Glutamatergic neuron (in vitro differentiated cells): ENCODE measurements around the gene MISP3. TPM values are rescaled to one million over a fixed set of nuclear protein-coding genes. Genes with fewer than 3 reads are reported as not detected.
"Not testable (repeated sequence)": the region's sequence is repeated elsewhere in the genome, so short reads cannot be mapped to it uniquely, and the experiment has no call there.

Experiments used
- DNase-seq: peaks from one replicate; pipeline ENCODE4 v3.0.0; 2022
- H3K27ac Mint-ChIP-seq: one replicate; pipeline ENCODE4 v1.8.0; 2020; ENCODE audit warnings: mild to moderate bottlenecking, mixed read lengths, inconsistent platforms; ENCODE audit not compliant: unreplicated experiment
- H3K27me3 Mint-ChIP-seq: one replicate; pipeline ENCODE4 v1.8.0; 2020; ENCODE audit warnings: mild to moderate bottlenecking, moderate library complexity, mixed read lengths, inconsistent platforms; ENCODE audit not compliant: unreplicated experiment
- H3K36me3 Mint-ChIP-seq: one replicate; pipeline ENCODE4 v1.8.0; 2020; ENCODE audit warnings: mild to moderate bottlenecking, mixed read lengths, inconsistent platforms; ENCODE audit not compliant: unreplicated experiment
- H3K4me1 Mint-ChIP-seq: one replicate; pipeline ENCODE4 v1.8.0; 2020; ENCODE audit warnings: mild to moderate bottlenecking, low read depth, mixed read lengths, inconsistent platforms; ENCODE audit not compliant: unreplicated experiment
- H3K4me3 Mint-ChIP-seq: one replicate; pipeline ENCODE4 v1.8.0; 2020; ENCODE audit warnings: mild to moderate bottlenecking, mixed read lengths, inconsistent platforms; ENCODE audit not compliant: unreplicated experiment
- H3K9me3 Mint-ChIP-seq: one replicate; pipeline ENCODE4 v1.8.0; 2020; ENCODE audit warnings: mild to moderate bottlenecking, moderate library complexity, mixed read lengths, inconsistent platforms; ENCODE audit not compliant: unreplicated experiment
- CTCF ChIP-seq: fragments of 200-600 bp; sonication (generic); IDR thresholded peaks from one replicate; pipeline ENCODE4 v1.5.0; 2021; ENCODE audit not compliant: partially characterized antibody, unreplicated experiment
- long read RNA-seq: library from polyadenylated mRNA; unstranded; transcript quantifications from one replicate; pipeline ENCODE4 v2.0.0, GENCODE V29; 2020; ENCODE audit not compliant: unreplicated experiment
- total RNA-seq: library from RNA; stranded (reverse); fragmentation: NEBNext Ultra II Directional; extraction: Animal tissue kit (Norgen Biotek cat#: 25700); gene quantifications from one replicate; pipeline ENCODE4 v1.2.1, GENCODE V29; 2021; ENCODE audit not compliant: unreplicated experiment

MISP3 gene
- total RNA-seq, result 2.2 TPM
- long read RNA-seq, result 0 reads

DNA sequence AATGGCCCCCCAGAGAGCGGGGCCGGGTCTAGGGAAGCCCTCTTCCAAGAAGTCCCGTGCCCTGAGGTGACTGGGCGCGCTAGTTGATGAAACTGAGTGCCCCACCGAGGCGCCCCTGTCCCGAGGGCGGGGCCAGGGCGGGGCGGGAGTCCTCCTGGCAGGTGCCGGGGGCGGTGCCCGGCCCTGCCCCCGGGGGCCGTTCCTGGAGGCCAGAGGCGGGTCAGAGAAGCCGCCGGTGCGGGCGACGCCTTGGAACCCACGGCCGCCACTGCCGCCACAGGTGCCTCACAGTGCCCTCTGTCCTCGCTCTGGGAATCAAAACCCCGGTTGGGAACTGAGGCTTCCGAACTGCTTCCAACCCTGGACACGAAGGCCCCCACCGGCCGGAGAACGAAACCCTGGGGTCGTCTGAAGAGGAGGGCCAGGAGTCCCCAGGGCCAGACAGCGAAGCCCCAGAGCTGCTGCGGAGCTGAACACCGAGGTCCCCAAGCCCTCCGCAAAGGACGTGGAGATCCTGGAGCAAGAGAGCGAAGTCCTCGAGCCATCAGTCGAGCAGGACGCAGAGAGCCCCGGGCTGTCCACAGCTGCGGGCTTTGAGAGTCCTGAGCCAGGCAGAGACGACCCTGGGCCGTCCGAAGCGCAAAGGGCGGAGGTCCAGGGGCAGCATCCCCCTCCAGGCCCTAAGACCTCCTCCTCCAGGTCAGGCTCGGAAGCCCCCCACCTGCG lies at the start of gene MISP3:
MISP3 (plus strand) TSS at position 252 of the 726 bp plus-strand sequence. CDS start 524 bp downstream, outside the sequence.
- TF ChIP-seq CTCF, result no peak
- peak; percentile 62 for DNase-seq

GRCh38 chr19:14023404-14024235 lies 49.0 kb upstream of the MISP3 start:
- H3K27ac Mint-ChIP-seq, result no peak overlapping the region
- no peaks in the 10 kb centered on the region for H3K4me1 Mint-ChIP-seq
- no peaks in the 10 kb centered on the region for H3K36me3 Mint-ChIP-seq
- H3K9me3 Mint-ChIP-seq, result peaks cover 1% of the 10 kb centered on the region
- peak; percentile 53 for TF ChIP-seq CTCF
- H3K4me3 Mint-ChIP-seq, result no peak overlapping the region
- H3K27me3 Mint-ChIP-seq, result no peaks in the 10 kb centered on the region
- peak; percentile 58 for DNase-seq

More for the DNA sequence above, at the start of gene MISP3:
- Mint-ChIP-seq H3K36me3 (no peaks in the 10 kb centered on the region), H3K9me3 (peaks cover 3% of the 10 kb centered on the region), H3K4me3 (peak within 1 kb of the TSS; percentile 97), H3K27ac (peak within 1 kb of the TSS; percentile 28), H3K4me1 (no peaks in the 10 kb centered on the region), H3K27me3 (peaks cover 12% of the 10 kb centered on the region)

DNA sequence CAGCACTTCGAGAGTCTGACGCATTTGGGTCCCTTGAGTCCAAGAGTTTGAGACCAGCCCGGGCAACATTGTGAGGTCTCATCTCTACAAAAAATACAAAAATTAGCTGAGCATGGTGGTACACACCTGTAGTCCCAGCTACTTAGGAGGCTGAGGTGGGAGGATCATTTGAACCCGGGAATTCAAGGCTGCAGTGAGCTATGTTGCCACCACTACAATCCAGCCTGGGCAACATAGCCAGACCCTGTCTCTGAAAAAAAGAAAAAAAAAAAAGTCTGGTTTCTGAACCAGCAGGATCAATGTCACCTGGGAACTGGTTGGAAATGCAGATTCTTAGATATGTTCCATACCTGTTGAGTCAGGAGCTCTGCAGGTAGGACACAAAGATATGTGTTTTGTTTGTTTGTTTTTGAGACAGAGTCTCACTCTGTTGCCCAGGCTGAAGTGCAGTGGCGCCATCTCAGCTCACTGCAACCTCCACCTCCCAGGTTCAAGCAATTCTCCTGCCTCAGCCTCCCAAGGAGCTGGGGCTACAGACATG lies 45.9 kb upstream of the MISP3 start:
- H3K4me1 Mint-ChIP-seq, H3K27me3 Mint-ChIP-seq, DNase-seq, H3K9me3 Mint-ChIP-seq, H3K36me3 Mint-ChIP-seq, H3K27ac Mint-ChIP-seq, H3K4me3 Mint-ChIP-seq: not testable (repeated sequence)

GRCh38 chr19:14027856-14028450 lies 44.6 kb upstream of the MISP3 start, which contains the start of gene RLN3:
Gene RLN3, plus strand, starts transcription at chr19:14028148. Its CDS starts 57 bp downstream, at chr19:14028205.
- H3K9me3 Mint-ChIP-seq, result peaks cover 2% of the 10 kb centered on the region
- no peak for DNase-seq
- no peaks in the 10 kb centered on the region for H3K4me1 Mint-ChIP-seq
- no peak for TF ChIP-seq CTCF
- peaks cover 7% of the 10 kb centered on the region for H3K27me3 Mint-ChIP-seq
- H3K27ac Mint-ChIP-seq, result no peak within 1 kb of the TSS
- H3K4me3 Mint-ChIP-seq, result no peak within 1 kb of the TSS
- H3K36me3 Mint-ChIP-seq, result no peaks in the 10 kb centered on the region

DNA sequence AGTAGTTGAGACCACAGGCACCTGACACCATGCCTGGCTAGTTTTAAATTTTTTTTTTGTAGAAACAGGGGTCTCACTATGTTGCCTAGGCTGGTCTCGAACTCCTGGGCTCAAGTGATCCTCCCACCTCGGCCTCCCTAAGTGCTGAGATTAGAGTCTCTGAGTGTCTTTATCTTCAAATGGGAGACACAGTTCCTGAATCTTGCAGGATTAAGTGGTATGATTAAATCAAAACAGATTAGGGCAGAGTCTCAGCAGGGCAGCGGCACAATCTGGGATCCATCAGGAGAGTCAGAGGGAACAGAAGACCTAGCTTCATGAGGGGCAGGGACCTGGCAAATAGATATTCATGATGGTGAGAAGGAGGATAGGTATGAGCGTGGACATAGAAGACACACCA lies 43.7 kb upstream of the MISP3 start:
- no peak for DNase-seq
- Mint-ChIP-seq H3K36me3 (no peaks in the 10 kb centered on the region), H3K27ac (no peak overlapping the region), H3K9me3 (peaks cover 2% of the 10 kb centered on the region), H3K4me3 (no peak overlapping the region), H3K27me3 (peaks cover 7% of the 10 kb centered on the region), H3K4me1 (no peaks in the 10 kb centered on the region)
- TF ChIP-seq CTCF, result no peak
